Activated naive CD4-positive, alpha-beta T cell (primary cell): ENCODE data around the gene RNF213.
"Not testable (repeated sequence)": the region's sequence is repeated elsewhere in the genome, so short reads cannot be mapped to it uniquely, and the experiment has no call there.

Source experiments
- DNase-seq, 4 experiments: peaks; one replicate each; lab custom pipeline; 2025; lab: John Stamatoyannopoulos, UW

The RNF213 gene

DNA sequence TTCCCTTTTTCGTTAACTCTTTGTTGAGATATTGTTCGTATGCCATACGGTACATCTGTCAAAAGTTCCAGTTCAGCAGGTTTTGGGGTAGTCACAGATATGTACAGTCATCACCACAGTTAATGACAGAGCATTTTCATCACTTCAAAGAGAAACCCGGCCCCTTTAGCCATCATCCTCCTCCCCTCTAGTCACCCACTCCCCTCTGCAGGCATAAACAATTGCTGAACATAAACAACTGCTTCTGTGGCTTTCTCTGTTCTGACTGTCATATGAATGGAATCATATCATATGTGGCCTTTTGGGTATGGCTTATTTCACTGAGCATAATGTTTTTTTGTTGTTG lies 59.3 kb downstream of the RNF213 start:
- no peak for DNase-seq

DNA sequence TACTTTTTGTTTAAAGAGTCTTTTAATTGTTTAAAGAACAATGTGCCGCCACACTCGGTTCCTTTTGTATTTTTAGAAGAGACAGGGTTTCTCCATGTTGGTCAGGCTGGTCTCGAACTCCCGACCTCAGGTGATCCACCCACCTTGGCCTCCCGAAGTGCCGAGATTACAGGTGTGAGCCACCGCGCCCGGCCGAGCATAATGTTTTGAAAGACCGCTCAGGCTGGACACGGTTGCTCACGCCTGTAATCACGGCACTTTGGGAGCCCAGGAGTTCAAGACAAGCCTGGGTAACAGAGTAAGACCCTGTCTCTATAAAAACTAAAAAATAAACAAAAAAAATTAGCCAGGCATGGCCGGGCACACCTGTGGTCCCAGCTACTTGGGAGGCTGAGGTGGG lies 59.8 kb downstream of the RNF213 start:
- no peak for DNase-seq

- DNase-seq, result no peak
Measured at GRCh38 chr17:80322864-80323263, 62.2 kb downstream of the RNF213 start.

- no peak for DNase-seq
Measured at GRCh38 chr17:80323982-80324381, 63.3 kb downstream of the RNF213 start.

DNA sequence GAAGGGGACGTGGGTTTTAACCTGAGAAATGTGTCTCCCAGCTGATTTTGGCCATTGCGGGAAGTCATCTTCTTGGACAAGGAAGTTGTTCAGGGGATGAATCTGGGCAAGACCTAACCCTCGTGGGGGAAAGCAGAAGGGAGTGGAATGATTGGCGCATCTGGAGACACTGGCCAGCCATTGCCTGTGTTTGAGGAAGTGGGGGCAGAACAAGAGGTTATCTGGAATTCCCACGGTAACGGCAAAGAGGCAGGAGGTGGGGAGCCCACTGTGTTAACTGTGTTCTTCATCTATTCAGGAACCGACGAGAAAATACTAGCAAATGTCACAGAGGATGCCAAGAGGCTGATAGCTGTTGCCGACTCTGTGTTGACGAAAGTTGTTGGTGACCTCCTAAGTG lies 66.9 kb downstream of the RNF213 start:
- DNase-seq, result no peak

DNA sequence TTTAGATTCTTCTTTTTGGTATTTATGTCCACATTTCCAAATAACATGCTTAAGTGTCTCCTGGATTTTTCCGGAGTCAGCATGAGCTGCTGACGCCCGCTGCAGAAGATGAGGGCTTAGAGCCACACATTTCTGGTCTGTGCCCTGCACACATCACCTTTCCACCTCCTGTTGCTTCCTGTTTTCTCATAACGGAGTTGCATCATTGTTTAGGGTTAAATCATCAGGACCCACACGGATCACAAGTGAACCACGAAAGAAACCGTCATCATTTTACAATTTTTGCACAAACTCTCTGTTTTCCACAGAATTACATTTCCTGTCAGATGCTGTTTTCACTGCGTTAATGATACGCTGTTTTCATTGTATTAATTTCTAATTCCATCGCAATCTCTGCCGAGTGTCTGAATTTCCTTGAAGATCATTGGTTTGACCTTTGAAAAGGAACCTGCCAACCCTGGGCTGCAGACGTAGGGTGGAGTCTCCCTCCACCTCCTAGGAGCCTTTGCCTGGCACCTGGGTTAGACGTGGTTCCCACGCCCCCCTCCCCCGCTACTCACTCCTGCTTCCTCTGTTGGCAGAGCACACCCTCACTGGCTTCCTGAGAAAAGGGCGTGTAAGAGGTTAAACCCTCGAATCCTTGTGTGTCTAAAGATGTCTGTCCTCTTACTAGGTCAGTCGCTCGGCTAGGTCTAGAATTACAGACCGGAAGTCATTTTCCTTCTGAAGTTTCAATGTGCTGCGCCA lies 68.2 kb downstream of the RNF213 start:
- DNase-seq, result no peak

GRCh38 chr17:80329421-80329820 lies 68.8 kb downstream of the RNF213 start:
- not testable (repeated sequence) for DNase-seq

GRCh38 chr17:80330276-80330675 lies 69.6 kb downstream of the RNF213 start:
- DNase-seq, result no peak

- DNase-seq, result not testable (repeated sequence)
Measured at GRCh38 chr17:80330938-80331337, 70.3 kb downstream of the RNF213 start.

DNA sequence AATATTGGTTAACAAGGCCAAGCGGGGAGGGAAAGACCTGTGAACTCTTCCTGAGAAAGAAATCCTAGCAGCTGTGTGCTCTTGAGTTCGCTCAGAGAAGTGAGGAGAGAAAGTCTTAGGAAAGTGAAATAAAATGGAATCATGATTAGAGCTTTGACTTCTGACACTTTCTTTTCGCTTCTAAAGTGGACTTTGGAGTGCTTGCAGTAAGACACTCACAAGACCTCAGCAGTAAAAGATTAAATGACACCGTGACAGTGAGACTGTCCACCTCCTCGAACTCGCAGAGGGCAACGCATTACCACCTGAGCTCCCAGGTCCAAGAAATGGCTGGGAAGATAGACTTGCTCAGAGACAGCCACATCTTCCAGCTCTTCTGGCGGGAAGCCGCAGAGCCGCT lies 71.2 kb downstream of the RNF213 start:
- DNase-seq, result no peak

- no peak for DNase-seq
Measured at GRCh38 chr17:80337195-80337895, 76.7 kb downstream of the RNF213 start.

GRCh38 chr17:80339118-80339517 lies 78.5 kb downstream of the RNF213 start:
- no peak for DNase-seq

DNA sequence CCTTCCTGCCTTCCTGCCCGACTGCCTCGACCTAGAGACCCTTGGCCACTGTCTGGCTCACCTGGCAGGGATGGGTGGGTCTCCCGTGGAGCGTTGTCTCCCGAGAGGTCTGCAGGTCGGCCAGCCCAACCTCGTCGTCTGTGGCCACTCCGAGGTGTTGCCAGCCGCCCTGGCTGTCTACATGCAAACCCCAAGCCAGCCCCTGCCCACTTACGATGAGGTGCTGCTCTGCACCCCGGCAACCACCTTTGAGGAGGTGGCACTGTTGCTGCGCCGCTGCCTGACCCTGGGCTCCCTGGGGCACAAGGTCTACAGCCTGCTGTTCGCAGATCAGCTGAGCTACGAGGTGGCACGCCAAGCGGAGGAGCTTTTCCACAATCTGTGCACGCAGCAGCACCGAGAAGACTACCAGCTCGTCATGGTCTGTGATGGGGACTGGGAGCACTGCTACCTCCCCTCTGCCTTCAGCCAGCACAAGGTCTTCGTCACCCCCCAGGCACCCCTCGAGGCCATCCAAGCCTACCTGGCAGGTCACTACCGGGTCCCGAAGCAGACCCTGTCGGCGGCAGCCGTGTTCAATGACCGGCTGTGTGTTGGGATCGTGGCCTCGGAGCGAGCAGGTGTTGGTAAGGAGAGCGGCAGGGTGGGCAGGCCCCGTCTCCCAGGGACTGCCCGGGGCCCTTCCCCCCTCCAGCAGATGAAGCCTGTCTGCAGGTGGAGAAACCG lies 79.2 kb downstream of the RNF213 start:
- no peak for DNase-seq

GRCh38 chr17:80345321-80345720 lies 84.7 kb downstream of the RNF213 start:
- no peak for DNase-seq

GRCh38 chr17:80345841-80346497 lies 85.3 kb downstream of the RNF213 start:
- DNase-seq, result no peak

GRCh38 chr17:80346498-80347275 lies 86.0 kb downstream of the RNF213 start:
- no peak for DNase-seq

- no peak for DNase-seq
Measured at GRCh38 chr17:80347536-80347935, 86.9 kb downstream of the RNF213 start.

DNA sequence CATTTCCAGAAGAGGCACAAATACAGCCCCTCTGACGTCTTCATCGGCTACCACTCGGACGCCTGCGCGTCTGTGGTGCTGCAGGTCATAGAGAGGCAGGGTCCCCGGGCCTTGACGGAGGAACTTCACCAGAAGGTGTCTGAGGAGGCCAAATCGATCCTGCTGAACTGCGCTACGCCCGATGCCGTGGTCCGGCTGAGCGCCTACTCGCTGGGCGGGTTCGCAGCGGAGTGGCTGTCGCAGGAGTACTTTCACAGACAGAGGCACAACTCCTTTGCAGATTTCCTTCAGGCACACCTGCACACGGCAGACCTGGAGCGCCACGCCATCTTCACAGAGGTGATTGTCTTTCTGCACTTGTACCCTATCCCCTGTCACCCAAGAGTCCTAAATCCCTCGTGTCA lies 87.3 kb downstream of the RNF213 start:
- no peak for DNase-seq

- DNase-seq, result no peak
Measured at GRCh38 chr17:80348551-80349150, 88.0 kb downstream of the RNF213 start.

- DNase-seq, result no peak
Measured at GRCh38 chr17:80349151-80349651, 88.5 kb downstream of the RNF213 start.

DNA sequence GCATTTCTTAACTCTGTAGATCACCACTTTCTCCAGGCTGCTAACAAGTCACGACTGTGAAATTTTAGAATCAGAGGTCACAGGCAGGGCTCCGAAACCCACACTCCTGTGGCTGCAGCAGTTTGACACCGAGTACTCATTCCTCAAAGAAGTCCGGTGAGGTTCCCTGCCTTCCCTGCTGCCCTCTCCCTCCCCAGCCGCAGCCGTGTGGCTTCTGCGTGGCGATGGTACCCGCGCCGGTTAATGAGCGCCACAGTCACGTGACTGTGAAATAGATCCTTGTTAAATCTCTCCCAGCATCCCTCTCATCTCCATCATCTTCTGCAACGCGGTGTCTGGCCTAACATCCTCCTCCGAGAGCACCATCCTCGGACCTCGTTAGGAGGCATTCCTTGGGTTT lies 89.1 kb downstream of the RNF213 start:
- no peak for DNase-seq
